NCI-H2196 (cell line): ENCODE results near the gene FIBP.

Experiments used
- DNase-seq: peaks from one replicate; lab custom pipeline; 2025; ENCODE audit not compliant: unreplicated experiment; lab: John Stamatoyannopoulos, UW

Gene FIBP

DNA sequence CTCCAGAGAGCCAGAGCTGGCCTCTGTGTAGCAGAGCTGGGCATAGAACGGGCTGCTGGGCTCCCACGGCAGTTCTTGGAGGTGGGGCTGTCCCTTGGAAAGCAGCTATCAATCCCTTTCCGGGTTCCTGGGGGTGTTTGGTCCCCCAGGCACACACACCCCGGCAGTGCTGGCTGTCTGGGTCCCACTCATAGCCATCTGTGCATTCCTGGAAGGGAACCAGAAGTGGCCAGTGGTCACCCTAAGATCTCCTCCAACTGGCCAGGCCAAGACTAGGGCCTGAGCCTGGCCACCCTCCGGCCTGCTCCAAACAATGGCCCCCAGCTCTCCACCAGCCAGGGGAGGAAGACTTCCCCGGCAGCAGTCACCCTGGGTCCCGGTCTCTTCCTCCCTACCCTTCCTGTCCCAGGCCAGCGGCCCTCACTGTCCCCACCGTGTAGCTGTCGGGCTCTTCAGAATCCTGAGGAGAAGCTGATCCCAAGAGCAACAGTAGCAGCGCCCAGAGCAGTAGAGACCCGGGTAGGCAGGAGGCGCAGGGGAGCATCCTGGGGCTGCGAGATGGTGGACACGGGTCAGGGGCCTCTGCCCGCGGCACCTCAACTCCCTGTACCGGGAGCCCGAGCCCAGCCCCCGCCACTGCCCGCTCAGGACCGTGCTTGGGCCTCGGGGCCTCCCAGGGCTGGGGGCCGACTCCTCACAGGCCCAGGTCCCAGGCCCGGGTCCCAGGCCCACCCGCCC is 16.3 kb downstream of the FIBP start:
- no peak for DNase-seq

DNA sequence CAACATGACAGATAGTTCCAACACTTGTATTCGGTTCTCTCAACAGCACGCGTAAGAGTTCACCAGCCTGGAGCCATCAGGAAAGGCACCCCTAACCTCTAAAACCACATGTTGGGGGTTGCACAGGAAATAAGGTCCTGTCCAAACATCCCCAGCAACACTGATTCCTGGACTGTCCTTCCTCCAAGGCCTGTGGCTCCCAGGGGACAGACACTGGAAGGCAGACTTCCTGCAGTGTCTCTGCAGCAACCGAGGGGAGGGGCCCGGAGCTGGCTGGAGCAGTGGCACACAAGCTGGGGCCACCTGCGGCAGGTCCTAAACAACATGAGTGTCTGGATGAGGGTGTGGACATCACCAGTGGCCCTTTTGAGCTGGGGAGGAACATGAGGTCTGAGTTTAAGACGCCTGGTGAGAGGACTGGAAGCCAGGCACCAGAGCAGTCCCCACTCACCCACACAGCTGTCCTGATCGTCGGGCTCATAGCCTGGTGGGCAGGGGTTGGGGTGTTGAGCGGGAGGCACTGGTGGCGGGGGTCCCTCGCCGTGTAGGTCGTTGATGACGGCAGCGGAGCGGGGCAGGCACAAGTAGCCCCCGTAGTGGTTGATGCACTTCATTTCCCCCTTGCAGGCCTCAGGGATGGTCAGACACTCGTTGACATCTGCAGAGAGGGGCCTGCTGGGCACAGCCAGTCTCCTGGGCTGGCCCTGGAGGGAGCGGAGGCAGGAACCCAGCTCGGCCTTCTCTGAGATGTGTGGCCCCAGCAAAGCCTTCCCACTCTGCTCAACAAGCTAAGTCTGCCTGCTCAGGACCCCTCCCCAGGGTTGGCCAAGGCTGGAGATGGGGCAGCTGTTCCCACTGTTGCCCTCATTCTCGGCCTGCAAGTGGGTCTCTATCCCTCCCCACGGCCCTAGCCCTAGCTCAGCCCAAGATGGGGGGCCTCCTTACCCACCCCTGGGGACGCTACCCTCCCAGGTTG is 17.3 kb downstream of the FIBP start:
- DNase-seq, result no peak

DNA sequence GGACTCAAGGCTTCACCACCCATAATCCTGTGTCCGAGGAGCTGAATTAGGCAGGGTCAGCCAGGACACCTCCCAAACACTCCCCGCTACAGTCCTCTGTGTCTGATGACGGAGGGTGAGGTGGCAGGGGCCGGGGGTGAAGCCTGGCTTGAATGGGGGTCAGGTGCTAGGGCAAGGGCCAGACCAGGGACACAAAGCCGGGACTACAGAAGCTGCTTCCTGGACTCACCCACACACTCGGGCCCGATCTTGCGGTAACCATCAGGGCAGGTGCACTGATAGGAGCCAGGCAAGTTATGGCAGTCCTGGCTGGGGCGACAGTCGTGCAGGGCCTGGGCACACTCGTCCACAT is 18.0 kb downstream of the FIBP start:
- no peak for DNase-seq

DNA sequence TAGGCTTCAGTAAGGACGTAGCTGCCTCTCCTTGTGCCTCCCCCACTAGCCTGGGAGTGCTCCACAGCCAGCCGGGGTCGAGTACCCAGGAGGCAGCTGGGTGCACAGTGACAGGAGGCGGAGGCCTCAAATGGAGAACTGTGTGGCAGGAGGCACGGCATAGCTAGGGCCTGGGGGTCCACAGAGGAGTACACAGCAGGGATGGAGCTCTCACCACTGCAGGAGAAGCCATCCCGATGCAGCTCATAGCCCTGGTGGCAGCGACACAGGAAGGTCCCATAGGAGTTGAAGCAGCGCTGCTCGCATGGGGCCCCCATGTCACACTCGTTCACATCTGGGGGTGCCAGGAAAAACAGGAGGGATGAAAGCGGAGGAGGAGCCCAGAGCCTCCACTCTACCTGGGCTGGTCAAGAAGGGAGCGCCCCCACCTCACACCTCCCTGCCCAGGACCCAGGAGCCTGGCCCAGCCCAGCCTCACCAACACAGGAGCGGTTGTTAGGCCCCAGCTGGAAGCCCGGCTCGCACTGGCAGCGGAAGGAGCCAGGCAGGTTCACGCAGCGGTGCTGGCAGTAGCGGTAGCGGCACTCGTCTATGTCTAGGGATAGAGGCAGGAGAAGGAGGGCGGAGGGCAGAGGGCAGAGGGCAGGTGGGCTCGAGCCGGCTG is 18.5 kb downstream of the FIBP start:
- no peak for DNase-seq

DNA sequence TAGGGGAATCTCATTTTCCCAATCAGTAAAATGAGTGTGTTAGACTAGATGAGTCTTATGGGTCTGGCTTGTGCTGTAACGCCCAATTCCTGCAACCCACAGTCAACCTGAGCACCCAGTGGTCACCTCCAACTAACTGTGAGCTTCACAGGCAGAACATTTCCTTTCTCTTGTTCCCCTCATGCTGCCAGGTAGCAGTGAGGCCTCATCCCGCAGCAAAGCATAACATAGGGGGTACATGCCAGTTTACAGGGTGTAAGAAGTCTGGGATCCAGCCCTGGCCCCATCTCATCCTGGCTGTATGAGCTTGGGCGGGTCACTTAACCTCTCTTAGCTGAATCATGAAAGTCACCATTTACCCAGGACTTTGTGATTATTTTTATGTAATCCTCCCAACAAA is 19.4 kb downstream of the FIBP start:
- no peak for DNase-seq

DNA sequence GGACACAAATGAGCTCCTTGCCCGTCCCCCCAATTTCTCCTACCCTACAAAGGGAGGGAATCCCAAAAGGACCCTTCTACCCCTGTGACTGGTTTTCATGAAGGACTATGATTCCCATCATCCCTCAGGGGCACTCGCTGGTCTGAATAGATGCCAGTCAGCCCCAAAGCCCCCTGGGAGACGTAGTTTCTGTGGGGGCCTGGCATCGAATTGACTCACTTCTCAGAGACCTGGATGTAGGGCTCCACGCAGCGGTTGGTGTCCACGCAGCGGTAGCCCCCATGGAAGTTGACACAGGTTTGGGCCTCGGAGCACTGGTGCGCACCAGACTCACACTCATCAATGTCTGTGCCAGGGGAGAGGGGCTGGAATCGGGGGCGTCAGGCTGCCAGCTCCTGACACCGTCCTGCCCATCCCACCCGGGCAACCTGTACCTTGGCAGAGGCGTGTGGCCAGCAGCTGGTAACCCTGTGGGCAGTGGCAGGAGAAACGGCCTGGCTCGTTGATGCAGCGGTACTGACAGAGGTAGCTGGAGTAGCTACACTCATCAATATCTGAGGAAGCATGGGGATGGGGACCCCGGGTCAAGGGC is 20.1 kb downstream of the FIBP start:
- DNase-seq, result no peak

DNA sequence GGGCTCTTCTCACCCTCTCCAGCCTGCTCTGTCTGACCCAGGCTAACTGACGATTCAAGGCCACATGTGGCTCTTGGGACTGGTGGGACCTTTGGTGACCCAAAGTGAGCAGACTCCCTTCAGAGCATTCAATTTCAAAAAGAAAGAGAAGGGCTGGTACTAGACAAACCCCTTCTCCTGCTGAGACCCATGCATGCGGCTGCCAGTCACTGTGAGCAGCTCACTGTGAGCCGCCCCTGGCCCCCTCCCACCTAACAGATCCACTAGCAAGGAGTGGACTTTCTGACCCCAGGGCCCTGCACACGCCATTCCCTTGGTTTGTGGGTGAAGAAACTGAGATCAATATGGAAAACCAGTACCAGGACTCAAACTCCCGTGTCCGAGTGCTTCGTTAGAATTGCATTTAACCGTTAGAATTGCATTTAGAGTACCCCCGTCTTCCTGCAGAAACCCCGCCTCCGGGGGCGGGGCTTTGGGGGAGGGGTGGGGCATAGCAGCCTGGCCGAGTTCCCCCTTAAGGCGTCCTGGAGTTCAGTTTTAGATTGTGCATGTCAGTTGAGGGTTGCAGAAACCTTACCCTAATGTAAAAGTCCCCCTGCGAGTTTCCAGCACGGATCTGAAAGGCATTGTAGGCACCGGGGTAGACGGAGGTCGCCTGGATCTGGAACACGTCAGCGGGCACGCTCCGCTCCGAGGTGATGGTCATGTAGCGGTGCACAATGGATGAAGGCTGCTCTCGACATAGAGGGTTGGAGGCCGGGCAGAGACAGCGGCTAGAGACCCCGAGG is 20.8 kb downstream of the FIBP start:
- no peak for DNase-seq

DNA sequence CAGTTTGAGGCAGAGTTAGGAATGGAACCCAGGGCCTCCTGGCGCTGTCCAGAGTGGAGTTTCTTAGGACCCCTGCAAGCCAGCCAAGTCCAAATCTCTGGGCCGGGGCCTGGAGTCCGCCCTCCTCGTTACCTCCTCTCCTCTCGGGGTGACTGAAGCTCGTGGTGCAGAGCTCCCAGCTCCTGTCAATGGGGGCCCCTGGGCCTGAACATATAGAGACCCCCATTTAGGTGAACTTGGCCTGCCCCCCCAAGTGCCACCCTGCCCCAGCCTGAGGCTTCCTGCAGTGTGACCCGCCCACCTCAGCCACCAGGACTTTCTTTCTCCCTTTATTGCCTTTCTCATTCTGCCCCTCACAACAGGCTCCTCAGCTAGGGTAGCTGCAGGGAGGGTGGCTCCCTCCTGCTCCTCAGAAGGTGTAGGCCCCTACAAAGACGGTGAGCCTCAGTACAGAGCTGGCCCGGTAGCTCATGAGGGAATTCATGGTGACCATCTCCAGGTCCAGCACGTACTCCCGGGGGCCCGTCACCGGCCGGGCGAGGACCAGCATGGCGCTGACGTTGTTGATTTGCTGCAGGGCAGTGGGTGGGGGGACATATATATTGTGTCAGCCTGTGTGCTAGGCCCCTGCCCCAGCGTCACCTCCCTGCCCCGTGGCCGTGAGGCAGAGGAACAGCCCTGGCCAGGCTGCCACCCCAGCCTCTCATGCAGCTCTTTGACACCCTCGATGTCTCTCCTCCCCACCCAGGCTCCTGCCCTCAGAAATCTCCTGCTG is 21.6 kb downstream of the FIBP start:
- DNase-seq, result no peak

DNA sequence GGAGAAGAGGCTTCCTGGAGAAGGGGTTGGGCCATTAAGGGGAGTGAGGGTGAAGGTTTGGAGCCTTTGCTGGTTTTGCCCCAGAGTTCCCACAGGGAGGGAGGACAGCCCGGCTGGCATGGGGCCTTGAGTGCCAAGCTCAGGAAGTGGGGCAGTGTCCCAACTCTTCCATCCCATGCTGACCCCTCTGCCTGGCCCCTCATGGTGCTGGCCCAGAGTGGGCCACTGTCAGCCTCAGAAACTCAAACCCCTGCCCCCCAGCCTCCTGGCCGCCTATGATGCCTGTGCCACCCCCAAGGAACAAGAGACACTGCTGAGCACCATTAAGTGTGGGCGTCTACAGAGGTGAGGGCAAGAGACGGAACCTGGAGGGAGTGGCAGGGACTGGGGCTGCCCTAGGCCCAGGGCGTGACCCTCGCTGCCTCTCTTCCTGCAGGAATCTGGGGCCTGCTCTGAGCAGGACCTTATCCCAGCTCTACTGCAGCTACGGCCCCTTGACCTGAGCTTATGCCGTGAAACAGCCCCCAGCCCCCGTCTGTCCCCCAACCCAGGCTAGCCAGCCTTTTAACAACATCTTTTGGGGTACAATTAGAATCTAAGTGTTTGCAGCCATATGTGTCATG is 22.6 kb downstream of the FIBP start:
- no peak for DNase-seq

DNA sequence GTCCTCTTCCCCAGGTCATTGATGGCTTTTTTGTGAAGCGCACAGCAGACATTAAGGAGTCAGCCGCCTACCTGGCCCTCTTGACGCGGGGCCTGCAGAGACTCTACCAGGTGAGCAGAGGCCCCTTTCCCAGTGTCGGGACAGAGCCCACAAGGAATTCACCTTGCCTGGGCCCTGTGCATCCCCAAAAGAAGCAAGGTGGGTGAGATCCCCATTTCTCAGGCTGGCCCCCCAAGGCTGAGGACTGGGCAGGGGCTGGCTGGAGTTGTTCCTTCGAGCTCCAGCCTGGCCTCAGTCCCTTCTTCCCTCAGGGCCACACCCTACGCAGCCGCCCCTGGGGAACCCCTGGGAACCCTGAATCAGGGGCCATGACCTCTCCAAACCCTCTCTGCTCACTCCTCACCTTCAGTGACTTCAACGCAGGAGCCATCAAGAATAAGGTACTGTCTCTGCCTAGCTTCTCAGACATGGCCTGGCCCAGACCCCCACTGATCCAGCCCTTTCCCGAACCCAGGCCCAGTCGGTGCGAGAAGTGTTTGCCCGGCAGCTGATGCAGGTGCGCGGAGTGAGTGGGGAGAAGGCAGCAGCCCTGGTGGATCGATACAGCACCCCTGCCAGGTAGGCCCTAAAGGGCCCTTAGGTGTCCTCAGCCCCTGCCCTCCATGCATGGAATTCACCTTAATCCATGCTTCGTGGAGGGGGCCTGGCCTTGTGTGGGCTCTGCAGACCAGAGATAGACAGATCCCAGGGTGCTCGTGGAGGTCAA is 23.4 kb downstream of the FIBP start:
- no peak for DNase-seq

DNA sequence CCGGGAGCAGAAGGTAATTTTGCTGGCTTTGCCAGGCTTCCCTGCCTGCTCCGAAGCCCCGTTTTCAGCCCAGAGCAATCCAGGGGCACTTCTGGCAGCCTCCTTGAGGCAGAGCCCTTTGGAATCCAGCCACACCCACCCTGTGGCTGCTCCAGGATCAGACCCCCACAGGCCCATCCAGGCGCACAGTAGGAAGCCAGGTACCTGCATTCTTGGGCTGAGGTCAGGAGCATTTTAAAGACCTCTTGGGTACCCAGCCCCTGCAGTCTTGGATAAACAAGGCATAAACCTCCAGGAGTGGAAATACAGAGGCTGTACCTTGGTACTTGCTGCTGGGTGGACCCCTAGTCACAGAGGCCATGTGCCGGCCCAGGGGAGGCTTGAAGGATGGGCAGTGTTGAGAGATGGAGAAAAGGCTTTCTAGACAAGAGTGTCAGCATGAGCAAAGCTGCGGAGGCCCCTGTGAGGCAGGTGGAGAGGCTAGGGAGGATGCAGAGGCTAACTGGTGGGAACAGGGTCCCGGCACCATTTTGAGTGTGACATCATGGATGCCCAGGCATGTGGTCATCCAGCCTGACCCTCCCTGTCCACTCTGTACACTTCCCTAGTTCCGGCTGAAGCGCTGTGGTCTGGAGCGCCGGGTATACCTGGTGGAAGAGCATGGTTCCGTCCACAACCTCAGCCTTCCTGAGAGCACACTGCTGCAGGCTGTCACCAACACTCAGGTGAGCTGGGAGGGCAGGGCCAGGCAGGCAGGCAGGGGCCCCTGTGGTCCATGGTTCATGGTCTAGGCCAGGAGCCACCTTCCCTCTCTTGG is 24.2 kb downstream of the FIBP start:
- DNase-seq, result no peak

DNA sequence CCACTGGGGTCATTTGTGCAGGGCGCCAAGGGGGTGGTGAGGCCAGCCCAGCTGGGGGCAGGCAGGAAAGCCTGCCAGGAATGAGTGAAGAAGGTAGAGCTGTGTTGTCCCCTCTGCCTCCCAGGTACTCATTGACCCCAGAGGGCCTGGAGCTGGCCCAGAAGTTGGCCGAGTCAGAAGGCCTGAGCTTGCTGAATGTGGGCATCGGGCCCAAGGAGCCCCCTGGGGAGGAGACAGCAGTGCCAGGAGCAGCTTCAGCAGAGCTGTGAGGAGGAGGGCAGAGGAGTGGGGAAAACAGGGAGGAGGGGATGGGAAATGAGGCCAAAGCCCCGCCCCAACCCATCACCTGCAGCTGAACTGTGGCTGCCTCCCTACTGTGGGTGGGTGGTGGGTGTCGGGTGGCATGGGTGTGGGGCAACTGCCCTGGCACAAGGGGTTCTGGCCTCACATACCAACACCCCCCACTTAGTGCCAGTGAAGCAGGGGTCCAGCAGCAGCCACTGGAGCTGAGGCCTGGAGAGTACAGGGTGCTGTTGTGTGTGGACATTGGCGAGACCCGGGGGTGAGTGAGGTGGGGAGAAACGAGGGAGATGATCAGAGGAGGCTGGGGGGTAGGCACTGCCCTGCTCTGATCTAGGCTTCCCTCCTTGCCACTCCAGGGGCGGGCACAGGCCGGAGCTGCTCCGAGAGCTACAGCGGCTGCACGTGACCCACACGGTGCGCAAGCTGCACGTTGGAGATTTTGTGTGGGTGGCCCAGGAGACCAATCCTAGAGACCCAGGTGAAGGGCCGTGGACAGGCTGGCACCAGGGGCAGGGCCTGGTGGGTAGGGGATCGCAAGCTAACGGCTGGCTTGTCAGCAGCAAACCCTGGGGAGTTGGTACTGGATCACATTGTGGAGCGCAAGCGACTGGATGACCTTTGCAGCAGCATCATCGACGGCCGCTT is 25.1 kb downstream of the FIBP start:
- DNase-seq, result no peak

DNA sequence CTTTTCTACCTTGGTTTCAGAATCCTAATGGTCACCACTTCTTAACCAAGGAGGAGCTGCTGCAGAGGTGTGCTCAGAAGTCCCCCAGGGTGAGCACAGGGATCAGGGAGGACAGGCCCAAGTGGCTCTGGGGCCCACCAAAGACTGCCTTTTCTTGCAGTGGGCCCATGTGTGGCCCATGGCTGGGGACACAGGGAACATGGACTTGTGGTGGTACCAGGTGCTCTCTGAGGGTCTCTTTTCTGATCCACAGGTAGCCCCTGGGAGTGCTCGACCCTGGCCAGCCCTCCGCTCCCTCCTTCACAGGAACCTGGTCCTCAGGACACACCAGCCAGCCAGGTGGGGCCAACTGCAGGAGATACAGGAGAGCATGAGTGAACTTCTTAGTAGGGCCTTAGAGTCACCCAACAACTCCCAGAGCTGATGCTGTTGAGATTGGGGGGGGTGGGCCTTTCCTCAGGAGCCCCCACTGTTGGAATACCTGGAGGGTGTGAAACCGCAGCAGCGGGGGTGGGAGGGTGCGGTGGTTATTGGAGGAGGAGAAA is 26.0 kb downstream of the FIBP start:
- DNase-seq, result no peak

DNA sequence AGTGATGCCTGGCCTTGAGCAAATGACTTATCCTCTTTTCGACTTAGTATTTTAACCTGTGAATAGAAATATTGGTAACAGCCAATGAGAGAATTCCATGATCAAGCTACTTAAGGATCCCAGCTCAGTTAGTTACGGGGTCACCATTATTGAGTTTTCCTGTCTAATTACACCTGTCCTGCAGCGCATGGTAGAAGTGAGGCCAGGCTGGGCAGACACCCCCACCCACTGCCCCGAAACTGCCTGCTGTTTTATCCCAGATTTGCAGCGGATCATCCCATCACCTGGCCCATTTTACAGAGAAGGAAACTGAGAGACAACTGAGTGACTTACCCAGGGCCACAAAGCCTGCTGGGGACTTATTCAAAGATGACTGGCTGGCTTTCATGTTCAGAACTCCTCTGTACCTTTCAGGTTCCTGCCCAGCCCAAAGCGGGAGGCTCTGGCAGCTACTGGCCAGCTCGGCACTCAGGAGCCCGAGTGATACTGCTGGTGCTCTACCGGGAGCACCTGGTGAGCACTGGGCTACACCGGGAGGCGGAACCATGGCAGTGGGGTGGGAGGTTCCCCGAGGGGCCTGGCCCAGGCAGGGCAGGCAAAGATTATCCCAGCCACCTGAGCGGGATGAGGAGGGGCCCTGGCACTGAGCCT is 26.6 kb downstream of the FIBP start:
- DNase-seq, result no peak

DNA sequence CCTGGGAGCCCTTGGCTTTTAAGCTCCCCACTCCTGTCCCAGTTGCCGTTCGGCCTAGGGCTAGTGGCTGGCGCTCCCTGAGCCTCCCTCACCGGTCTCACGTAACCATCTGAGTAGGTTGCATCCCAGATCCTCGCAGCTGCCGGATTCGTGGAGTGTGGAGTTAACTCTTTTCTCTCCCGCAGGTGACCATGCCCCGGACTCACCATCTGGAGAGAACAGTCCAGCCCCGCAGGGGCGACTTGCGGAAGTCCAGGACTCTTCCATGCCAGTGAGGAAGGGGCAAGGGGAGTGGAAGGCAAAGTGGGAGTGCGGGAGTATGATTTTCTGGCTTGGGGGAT is 27.1 kb downstream of the FIBP start:
- no peak for DNase-seq
